GM21390 (cell line): Measurements from ENCODE around the gene CTDSPL.
A peak's percentile ranks its signal among the peaks of the same experiment; 100 is the strongest.
"Not testable (repeated sequence)": the region's sequence is repeated elsewhere in the genome, so short reads cannot be mapped to it uniquely, and the experiment has no call there.

Experiments
- ATAC-seq: cut with Tn5 transposase; IDR thresholded peaks from one replicate; pipeline ENCODE4 v1.9.1; 2021; ENCODE audit not compliant: unreplicated experiment

Gene CTDSPL

GRCh38 chr3:37985637-37986320 is 124.1 kb downstream of the CTDSPL start:
- no peak for ATAC-seq

- ATAC-seq: no peak
These were observed 125.0 kb downstream of the CTDSPL start for GRCh38 chr3:37986479-37987314.

- no peak for ATAC-seq
These were observed 125.6 kb downstream of the CTDSPL start for GRCh38 chr3:37987315-37987697.

GRCh38 chr3:37987751-37988179 is 126.1 kb downstream of the CTDSPL start:
- ATAC-seq: no peak

- not testable (repeated sequence) for ATAC-seq
These were observed 126.7 kb downstream of the CTDSPL start for GRCh38 chr3:37988376-37988775.

GRCh38 chr3:37988931-37989525 is 127.3 kb downstream of the CTDSPL start:
- ATAC-seq: no peak

GRCh38 chr3:37989821-37990480 is 128.3 kb downstream of the CTDSPL start:
- ATAC-seq: no peak

- ATAC-seq: no peak
These were observed 128.8 kb downstream of the CTDSPL start, which contains the start of gene VILL for GRCh38 chr3:37990527-37990926. TSS of gene VILL (plus strand) at chr3:37990786. CDS start at chr3:37993673, 2,887 bp downstream.

GRCh38 chr3:37991109-37991508 is 129.4 kb downstream of the CTDSPL start:
- ATAC-seq: no peak

GRCh38 chr3:37991823-37992222 is 130.1 kb downstream of the CTDSPL start:
- no peak for ATAC-seq

GRCh38 chr3:37992271-37993066 is 130.8 kb downstream of the CTDSPL start:
- no peak for ATAC-seq

- ATAC-seq: no peak
These were observed 131.4 kb downstream of the CTDSPL start for GRCh38 chr3:37993067-37993455.

GRCh38 chr3:37993460-37993819 is 131.8 kb downstream of the CTDSPL start:
- ATAC-seq: no peak

GRCh38 chr3:37993820-37994638 is 132.3 kb downstream of the CTDSPL start:
- peak; percentile 66 for ATAC-seq

GRCh38 chr3:37994639-37994972 is 132.9 kb downstream of the CTDSPL start:
- ATAC-seq: no peak

GRCh38 chr3:37995652-37996641 is 134.3 kb downstream of the CTDSPL start:
- no peak for ATAC-seq

- peak; percentile 46 for ATAC-seq
These were observed 135.2 kb downstream of the CTDSPL start for GRCh38 chr3:37996785-37997301.

- ATAC-seq: no peak
These were observed 135.7 kb downstream of the CTDSPL start for GRCh38 chr3:37997342-37997741.
